WTC11 (cell line): ENCODE measurements around the gene JOSD2. TPM values are rescaled to one million over a fixed set of nuclear protein-coding genes. Genes with fewer than 3 reads are reported as not detected.

Experiments used
- ATAC-seq: fragments of 200-7000 bp; cut with Tn5 transposase; 2 replicates; pipeline ENCODE4 v1.10.0; 2021; ENCODE audit warnings: mild to moderate bottlenecking, moderate library complexity
- CTCF ChIA-PET: fragments of 300-600 bp; sonication (Branson Sonifier 250); formaldehyde crosslinking; loops from one replicate; lab custom pipeline; 2021; ENCODE audit warnings: antibody characterized with exemption; lab: Charles Lee
- POLR2A ChIA-PET: fragments of 350-600 bp; sonication (Branson Sonifier 250); formaldehyde crosslinking; loops from one replicate; lab custom pipeline; 2021; ENCODE audit warnings: antibody characterized with exemption; lab: Charles Lee
- DNase-seq: peaks from one replicate; pipeline ENCODE4 v3.0.0; 2021; ENCODE audit warnings: low spot score
- H3K27ac Mint-ChIP-seq: 2 replicates; pipeline ENCODE4 v1.8.0; 2021; ENCODE audit warnings: mixed read lengths
- H3K27me3 Mint-ChIP-seq: 2 replicates; pipeline ENCODE4 v1.8.0; 2021; ENCODE audit warnings: low read depth, mild to moderate bottlenecking, moderate library complexity, mixed read lengths
- H3K36me3 Mint-ChIP-seq: 2 replicates; pipeline ENCODE4 v1.8.0; 2021; ENCODE audit warnings: mixed read lengths
- H3K4me1 Mint-ChIP-seq: 2 replicates; pipeline ENCODE4 v1.8.0; 2022; ENCODE audit warnings: mixed read lengths
- H3K4me3 Mint-ChIP-seq: 2 replicates; pipeline ENCODE4 v1.8.0; 2021; ENCODE audit warnings: mild to moderate bottlenecking, moderate library complexity, mixed read lengths
- H3K9me3 Mint-ChIP-seq: 2 replicates; pipeline ENCODE4 v1.8.0; 2021; ENCODE audit warnings: mixed read lengths
- AR ChIP-seq: fragments of 250-450 bp; sonication (Bioruptor Pico); IDR thresholded peaks from 2 replicates; pipeline ENCODE4 v1.9.0; 2021; ENCODE audit warnings: mild to moderate bottlenecking
- ATF2 ChIP-seq: sonication (generic); formaldehyde crosslinking; IDR thresholded peaks from 2 replicates; pipeline ENCODE4 v1.8.1; 2022; ENCODE audit warnings: low read depth, missing genetic modification reagents, borderline replicate concordance
- ATF6 ChIP-seq: sonication (generic); formaldehyde crosslinking; IDR thresholded peaks from 2 replicates; pipeline ENCODE4 v1.8.1; 2023; ENCODE audit warnings: mild to moderate bottlenecking, missing genetic modification reagents
- ESRRA ChIP-seq: sonication (generic); formaldehyde crosslinking; IDR thresholded peaks from 2 replicates; pipeline ENCODE4 v1.8.1; 2022; ENCODE audit warnings: mild to moderate bottlenecking, missing genetic modification reagents, borderline replicate concordance
- FOXP1 ChIP-seq: sonication (generic); formaldehyde crosslinking; IDR thresholded peaks from 2 replicates; pipeline ENCODE4 v1.8.0; 2022; ENCODE audit warnings: missing genetic modification reagents, mild to moderate bottlenecking, moderate library complexity, borderline replicate concordance
- HMGA2 ChIP-seq: fragments of 250-450 bp; sonication (Bioruptor Pico); IDR thresholded peaks from 2 replicates; pipeline ENCODE4 v1.4.0; 2021; ENCODE audit warnings: mild to moderate bottlenecking, moderate library complexity
- NFATC4 ChIP-seq: fragments of 250-450 bp; sonication (Bioruptor Pico); IDR thresholded peaks from 2 replicates; pipeline ENCODE4 v1.9.0; 2021; ENCODE audit warnings: mild to moderate bottlenecking
- NFYB ChIP-seq: sonication (generic); formaldehyde crosslinking; conservative IDR thresholded peaks from 2 replicates; pipeline ENCODE4 v1.8.0; 2022; ENCODE audit warnings: low read depth, missing genetic modification reagents
- RELA ChIP-seq: sonication (generic); formaldehyde crosslinking; IDR thresholded peaks from 2 replicates; pipeline ENCODE4 v1.8.1; 2022; ENCODE audit warnings: missing genetic modification reagents, mild to moderate bottlenecking, borderline replicate concordance
- USF1 ChIP-seq: sonication (generic); formaldehyde crosslinking; IDR thresholded peaks from 2 replicates; pipeline ENCODE4 v1.8.0; 2022; ENCODE audit warnings: mild to moderate bottlenecking, missing genetic modification reagents
- ZNF138 ChIP-seq: sonication (generic); formaldehyde crosslinking; conservative IDR thresholded peaks from 2 replicates; pipeline ENCODE4 v1.8.1; 2022; ENCODE audit warnings: mild to moderate bottlenecking, moderate library complexity, missing genetic modification reagents
- ZNF219 ChIP-seq: sonication (generic); formaldehyde crosslinking; IDR thresholded peaks from 2 replicates; pipeline ENCODE4 v1.8.0; 2023; ENCODE audit warnings: missing genetic modification reagents, mild to moderate bottlenecking, borderline replicate concordance
- ZNF281 ChIP-seq: sonication (generic); formaldehyde crosslinking; IDR thresholded peaks from 2 replicates; pipeline ENCODE4 v1.8.0; 2023; ENCODE audit warnings: mild to moderate bottlenecking, missing genetic modification reagents
- ZNF317 ChIP-seq: sonication (generic); formaldehyde crosslinking; IDR thresholded peaks from 2 replicates; pipeline ENCODE4 v1.8.1; 2023; ENCODE audit warnings: low read depth, mild to moderate bottlenecking, moderate library complexity, missing genetic modification reagents, borderline replicate concordance
- ZNF532 ChIP-seq: fragments of 250-450 bp; sonication (Bioruptor Pico); IDR thresholded peaks from 2 replicates; pipeline ENCODE4 v1.9.0; 2021; ENCODE audit warnings: mild to moderate bottlenecking, borderline replicate concordance
- total RNA-seq: library from RNA; stranded (reverse); gene quantifications from 3 replicates; pipeline ENCODE4 v1.2.3, GENCODE V29; 2021

The JOSD2 gene
- total RNA-seq, 1 experiment from 2014 or later, result 4.0 TPM

GRCh38 chr19:50549927-50550593, 39.1 kb upstream of the JOSD2 start (continued):
- TF ChIP-seq ZNF532 (CRISPR knock-in tag) (no peak), ZNF281 (no peak), USF1 (CRISPR knock-in tag) (no peak), ESRRA (CRISPR knock-in tag) (no peak), ZNF219 (CRISPR knock-in tag) (no peak)

GRCh38 chr19:50549059-50549926, 38.3 kb upstream of the JOSD2 start:
- Mint-ChIP-seq H3K27me3 (peaks cover 47% of the 10 kb centered on the region), H3K9me3 (no peaks in the 10 kb centered on the region)
- POLR2A ChIA-PET, result interaction anchor here (0.6 kb wide), 1 partner anchor 58 kb away, joined by 3 read pairs; no protein-coding TSS in a partner anchor
- no peak for TF ChIP-seq ZNF138 (CRISPR knock-in tag)
- TF ChIP-seq RELA, result no peak
- no peak for TF ChIP-seq ATF6
- TF ChIP-seq ATF2 (CRISPR knock-in tag), result no peak
- no peak for TF ChIP-seq FOXP1 (CRISPR knock-in tag)
- no peak for TF ChIP-seq NFATC4 (CRISPR knock-in tag)
- TF ChIP-seq NFYB (CRISPR knock-in tag), result no peak
- no peak for TF ChIP-seq ZNF317
- TF ChIP-seq AR (CRISPR knock-in tag), result no peak
- TF ChIP-seq HMGA2, result no peak

More at GRCh38 chr19:50549059-50549926, 38.3 kb upstream of the JOSD2 start:
- Mint-ChIP-seq H3K36me3 (no peaks in the 10 kb centered on the region), H3K4me3 (no peak overlapping the region), H3K27ac (no peak overlapping the region), H3K4me1 (peaks cover 19% of the 10 kb centered on the region)
- no peak for ATAC-seq
- no peak for DNase-seq
- CTCF ChIA-PET, result interaction anchor here (0.6 to 1.6 kb wide), 5 partner anchors 9 to 790 kb away, joined by 3 to 10 read pairs (median 5); no protein-coding TSS in a partner anchor
